ENCODE data around the gene KCNJ15. TPM values are rescaled to one million over a fixed set of nuclear protein-coding genes. Genes with fewer than 3 reads are reported as not detected.

The KCNJ15 gene
- total and polyA plus RNA-seq, 10 of the 15 experiments (the other 5 are each of a cell fraction or from before 2014, with no cell fraction given), result 0.05 to 2.7 (median 0.33) TPM; not detected in 6

- 8% methylated on average over 1 of the region's 1 CpG for WGBS (ENCODE audit: insufficient coverage, insufficient replicate concordance, low lambda C conversion rate, missing lambda C conversion rate)
- TF ChIP-seq ZNF217 (IDR thresholded peaks at IDR 0.05) (no peak), YY1 (IDR thresholded peaks at IDR 0.05; ENCODE audit: low read depth, low read length) (no peak), MTA3 (IDR thresholded peaks at IDR 0.05; ENCODE audit: borderline replicate concordance, low read length) (no peak), RB1 (IDR thresholded peaks at IDR 0.05; ENCODE audit: borderline replicate concordance) (no peak), EZH2 (IDR thresholded peaks at IDR 0.05; ENCODE audit: borderline replicate concordance, control insufficient read depth, low read depth, low read length) (no peak), YBX1 (IDR thresholded peaks at IDR 0.05) (no peak), EGR1 (IDR thresholded peaks at IDR 0.05; ENCODE audit: borderline replicate concordance in 1 of 2, low read depth in 2 of 2, low read length in 2 of 2) (no peak), CEBPB (IDR thresholded peaks at IDR 0.05; ENCODE audit: borderline replicate concordance in 1 of 2, low read depth in 2 of 2, low read length in 2 of 2) (no peak), BHLHE40 (IDR thresholded peaks at IDR 0.05; ENCODE audit: borderline replicate concordance in 1 of 2, low read depth in 2 of 2, low read length in 1 of 2) (no peak), FOS (IDR thresholded peaks at IDR 0.05; ENCODE audit: borderline replicate concordance, extremely low read depth, insufficient read length) (no peak), RCOR1 (conservative IDR thresholded peaks at IDR 0.05; ENCODE audit: low read depth, low read length) (no peak)
- no peaks in the 10 kb centered on the region for H3K79me2 ChIP-seq (ENCODE audit: control insufficient read depth, insufficient read depth, low read length)
- ChIA-PET RAD21 (ENCODE audit: unreplicated experiment) (interaction anchor here (1.0 kb wide), 1 partner anchor 66 kb away, joined by 3 read pairs; no protein-coding TSS in a partner anchor), CTCF (interaction anchor here (0.6 kb wide), 1 partner anchor 14 kb away, joined by 3 read pairs; no protein-coding TSS in a partner anchor), SMC1A (ENCODE audit: uncharacterized antibody, unreplicated experiment) (interaction anchor here (0.8 to 1.8 kb wide), 2 partner anchors 10 to 15 kb away, joined by 4 to 7 read pairs; no protein-coding TSS in a partner anchor), POLR2A (interaction anchor here (0.6 kb wide), 1 partner anchor 8 kb away, joined by 3 read pairs; no protein-coding TSS in a partner anchor)
- no peaks in the 10 kb centered on the region for H4K20me1 ChIP-seq (ENCODE audit: control insufficient read depth, insufficient read depth)
- H3K9me3 ChIP-seq (replicated peaks; ENCODE audit: control insufficient read depth, insufficient read depth, low read length), result no peaks in the 10 kb centered on the region
- ATAC-seq (no peak), FAIRE-seq (no peak), DNase-seq (ENCODE audit: low read depth, low spot score) (no peak)
- H2AFZ ChIP-seq (ENCODE audit: control insufficient read depth, low read depth, low read length), result no peak overlapping the region
- no peak overlapping the region for H3K9ac ChIP-seq (ENCODE audit: control insufficient read depth, insufficient read depth, low read length)
- H3K27ac ChIP-seq (ENCODE audit: control insufficient read depth, insufficient read depth), result no peak overlapping the region
- no peaks in the 10 kb centered on the region for H3K36me3 ChIP-seq (ENCODE audit: control insufficient read depth in 2 of 2, insufficient read depth in 2 of 2, low read length in 1 of 2)
- H3K4me3 ChIP-seq, result no peak overlapping the region
- intact Hi-C loops (cut with micrococcal nuclease; ENCODE audit: unreplicated experiment) (no loop called here), in situ Hi-C loops (cut with MboI) (no loop called here)
- BruUV-seq (replicated peaks), result no TSS peak
- no peak overlapping the region for H3K4me2 ChIP-seq (ENCODE audit: control insufficient read depth, insufficient read depth)
- no peaks in the 10 kb centered on the region for H3K27me3 ChIP-seq (replicated peaks in 1 of 2; ENCODE audit: control insufficient read depth in 2 of 2, insufficient read depth in 2 of 2, low read length in 1 of 2)
- H3K4me1 ChIP-seq (ENCODE audit: control insufficient read depth, insufficient read depth, low read length), result no peaks in the 10 kb centered on the region
These were observed 30.7 kb downstream of the KCNJ15 start for GRCh38 chr21:38287476-38287875.

Data from GM12878 (cell line).